ENCODE data around the gene IQGAP2. TPM values are rescaled to one million over a fixed set of nuclear protein-coding genes. Genes with fewer than 3 reads are reported as not detected.

Gene IQGAP2
- total RNA-seq, 1 experiment from 2014 or later: 0.59 TPM

DNA sequence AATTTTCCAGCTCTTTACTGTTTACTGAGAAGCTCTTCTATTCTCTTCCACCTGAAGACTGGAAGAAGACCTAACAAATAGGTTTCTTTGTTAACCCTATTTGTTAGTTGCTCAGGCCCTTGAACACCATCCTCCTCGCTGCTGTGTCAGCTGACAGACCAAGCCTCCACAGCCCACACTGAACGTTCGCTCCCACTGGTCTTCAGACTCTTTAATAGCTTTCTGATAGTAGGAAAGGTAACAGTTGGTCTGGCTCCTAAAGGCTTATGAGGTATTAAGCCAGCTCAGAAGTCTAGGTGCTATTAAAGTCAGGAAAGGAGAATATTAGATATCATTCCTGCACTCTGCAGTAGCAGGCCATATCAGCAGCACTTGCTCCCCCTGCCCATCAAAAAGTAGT lies 289.6 kb downstream of the IQGAP2 start:
- Histone ChIP-seq H3K36me3 (ENCODE audit: control insufficient read depth, insufficient read depth, low read length) (no peaks in the 10 kb centered on the region), H3K27me3 (ENCODE audit: control insufficient read depth, insufficient read depth, low read length) (no peaks in the 10 kb centered on the region), H3K4me1 (ENCODE audit: control insufficient read depth, insufficient read depth, low read length) (peaks cover 5% of the 10 kb centered on the region; the same call in 1 of the 2 replicates), H3K27ac (ENCODE audit: low read length) (no peak overlapping the region), H3K4me3 (ENCODE audit: low read depth in 2 of 2, low read length in 2 of 2) (no peak overlapping the region), H3K9me3 (ENCODE audit: control insufficient read depth, insufficient read depth, low read depth, low read length) (no peaks in the 10 kb centered on the region)
- in situ Hi-C loops (cut with HindIII; ENCODE audit: low pct_unique_long_range_greater_than_20kb, low sequenced_read_pairs) (no loop called here), intact Hi-C loops (cut with micrococcal nuclease; ENCODE audit: unreplicated experiment) (no loop called here)
- POLR2A ChIA-PET: interaction anchor here (1.0 kb wide), 1 partner anchor 10 kb away, joined by 3 read pairs; no protein-coding TSS in a partner anchor
- BruUV-seq (replicated peaks): no TSS peak
- no peak for TF ChIP-seq TCF7L2 (IDR thresholded peaks at IDR 0.05; ENCODE audit: low read depth, low read length)
- no peak for TF ChIP-seq CTCF (IDR thresholded peaks at IDR 0.05)
- TF ChIP-seq SIN3A (IDR thresholded peaks at IDR 0.05; ENCODE audit: borderline replicate concordance, insufficient read depth, low read depth, low read length): no peak
- TF ChIP-seq REST (IDR thresholded peaks at IDR 0.05; ENCODE audit: insufficient read depth in 1 of 2, low read depth in 2 of 2, low read length in 1 of 2): no peak
- no peak for TF ChIP-seq POLR2AphosphoS5 (IDR thresholded peaks at IDR 0.05; ENCODE audit: low read depth, low read length)
- DNase-seq (ENCODE audit: low read depth, low spot score) (no peak), ATAC-seq (no peak)
- CTCF ChIA-PET: no interaction called here

DNA sequence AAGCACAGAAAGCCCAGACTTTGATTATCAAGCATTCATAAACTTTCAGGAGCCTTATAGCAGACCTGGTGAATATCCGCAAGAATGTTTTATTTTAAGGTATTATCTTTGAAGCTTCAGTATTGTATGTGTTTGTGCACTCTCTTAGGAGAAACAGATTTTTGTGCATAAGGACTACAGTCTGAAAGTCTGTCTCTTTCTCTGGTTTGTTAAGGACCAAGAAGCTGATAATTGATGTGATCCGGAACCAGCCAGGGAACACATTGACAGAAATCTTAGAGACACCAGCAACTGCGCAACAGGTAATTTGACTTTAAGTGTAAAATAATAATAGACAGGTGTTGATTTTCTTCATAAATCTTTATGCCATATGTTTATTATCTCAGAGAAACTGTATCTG lies 290.1 kb downstream of the IQGAP2 start:
- H3K4me1 ChIP-seq (ENCODE audit: control insufficient read depth, insufficient read depth, low read length): peaks cover 5% of the 10 kb centered on the region; the same call in 1 of the 2 replicates
- H3K4me3 ChIP-seq (ENCODE audit: low read depth in 2 of 2, low read length in 2 of 2): no peak overlapping the region
- POLR2A ChIA-PET: interaction anchor here (1.0 kb wide), 1 partner anchor 10 kb away, joined by 3 read pairs; no protein-coding TSS in a partner anchor

More for the DNA sequence above, 290.1 kb downstream of the IQGAP2 start:
- TF ChIP-seq POLR2AphosphoS5 (IDR thresholded peaks at IDR 0.05; ENCODE audit: low read depth, low read length) (no peak), SIN3A (IDR thresholded peaks at IDR 0.05; ENCODE audit: borderline replicate concordance, insufficient read depth, low read depth, low read length) (no peak), TCF7L2 (IDR thresholded peaks at IDR 0.05; ENCODE audit: low read depth, low read length) (no peak), CTCF (IDR thresholded peaks at IDR 0.05) (no peak), REST (IDR thresholded peaks at IDR 0.05; ENCODE audit: insufficient read depth in 1 of 2, low read depth in 2 of 2, low read length in 1 of 2) (no peak)
- CTCF ChIA-PET: no interaction called here
- Histone ChIP-seq H3K9me3 (ENCODE audit: control insufficient read depth, insufficient read depth, low read depth, low read length) (no peaks in the 10 kb centered on the region), H3K27ac (ENCODE audit: low read length) (no peak overlapping the region), H3K36me3 (ENCODE audit: control insufficient read depth, insufficient read depth, low read length) (no peaks in the 10 kb centered on the region), H3K27me3 (ENCODE audit: control insufficient read depth, insufficient read depth, low read length) (no peaks in the 10 kb centered on the region)
- no peak for ATAC-seq
- in situ Hi-C loops (cut with HindIII; ENCODE audit: low pct_unique_long_range_greater_than_20kb, low sequenced_read_pairs) (no loop called here), intact Hi-C loops (cut with micrococcal nuclease; ENCODE audit: unreplicated experiment) (no loop called here)
- no TSS peak for BruUV-seq (replicated peaks)
- no peak for DNase-seq (ENCODE audit: low read depth, low spot score)
